WTC11 (cell line): Measurements from ENCODE around the gene DENND4B. TPM values are rescaled to one million over a fixed set of nuclear protein-coding genes. Genes with fewer than 3 reads are reported as not detected.

ENCODE experiments used
- ATAC-seq: fragments of 200-7000 bp; cut with Tn5 transposase; 2 replicates; pipeline ENCODE4 v1.10.0; 2021; ENCODE audit warnings: mild to moderate bottlenecking, moderate library complexity
- CTCF ChIA-PET: fragments of 300-600 bp; sonication (Branson Sonifier 250); formaldehyde crosslinking; loops from one replicate; lab custom pipeline; 2021; ENCODE audit warnings: antibody characterized with exemption; lab: Charles Lee
- POLR2A ChIA-PET: fragments of 350-600 bp; sonication (Branson Sonifier 250); formaldehyde crosslinking; loops from one replicate; lab custom pipeline; 2021; ENCODE audit warnings: antibody characterized with exemption; lab: Charles Lee
- DNase-seq: peaks from one replicate; pipeline ENCODE4 v3.0.0; 2021; ENCODE audit warnings: low spot score
- H3K27ac Mint-ChIP-seq: 2 replicates; pipeline ENCODE4 v1.8.0; 2021; ENCODE audit warnings: mixed read lengths
- H3K27me3 Mint-ChIP-seq: 2 replicates; pipeline ENCODE4 v1.8.0; 2021; ENCODE audit warnings: low read depth, mild to moderate bottlenecking, moderate library complexity, mixed read lengths
- H3K36me3 Mint-ChIP-seq: 2 replicates; pipeline ENCODE4 v1.8.0; 2021; ENCODE audit warnings: mixed read lengths
- H3K4me1 Mint-ChIP-seq: 2 replicates; pipeline ENCODE4 v1.8.0; 2022; ENCODE audit warnings: mixed read lengths
- H3K4me3 Mint-ChIP-seq: 2 replicates; pipeline ENCODE4 v1.8.0; 2021; ENCODE audit warnings: mild to moderate bottlenecking, moderate library complexity, mixed read lengths
- H3K9me3 Mint-ChIP-seq: 2 replicates; pipeline ENCODE4 v1.8.0; 2021; ENCODE audit warnings: mixed read lengths
- E2F5 ChIP-seq: sonication (generic); formaldehyde crosslinking; IDR thresholded peaks from 2 replicates; pipeline ENCODE4 v1.8.1; 2022; ENCODE audit warnings: mild to moderate bottlenecking, moderate library complexity, missing genetic modification reagents
- JUN ChIP-seq: sonication (generic); formaldehyde crosslinking; IDR thresholded peaks from 2 replicates; pipeline ENCODE4 v1.8.0; 2023; ENCODE audit warnings: mild to moderate bottlenecking, missing genetic modification reagents
- MYBL2 ChIP-seq: sonication (generic); formaldehyde crosslinking; IDR thresholded peaks from 2 replicates; pipeline ENCODE4 v1.8.1; 2023; ENCODE audit warnings: mild to moderate bottlenecking, moderate library complexity, missing genetic modification reagents
- NFATC4 ChIP-seq: fragments of 250-450 bp; sonication (Bioruptor Pico); IDR thresholded peaks from 2 replicates; pipeline ENCODE4 v1.9.0; 2021; ENCODE audit warnings: mild to moderate bottlenecking
- OVOL2 ChIP-seq: fragments of 250-450 bp; sonication (Bioruptor Pico); IDR thresholded peaks from 2 replicates; pipeline ENCODE4 v1.9.0; 2021; ENCODE audit warnings: mild to moderate bottlenecking, borderline replicate concordance
- RORB ChIP-seq: fragments of 250-450 bp; sonication (Bioruptor Pico); IDR thresholded peaks from 2 replicates; pipeline ENCODE4 v1.9.0; 2021; ENCODE audit warnings: mild to moderate bottlenecking
- USF1 ChIP-seq: sonication (generic); formaldehyde crosslinking; IDR thresholded peaks from 2 replicates; pipeline ENCODE4 v1.8.0; 2022; ENCODE audit warnings: mild to moderate bottlenecking, missing genetic modification reagents
- ZNF425 ChIP-seq: fragments of 250-450 bp; sonication (Bioruptor Pico); conservative IDR thresholded peaks from 2 replicates; pipeline ENCODE4 v1.9.0; 2021; ENCODE audit warnings: mild to moderate bottlenecking
- ZNF532 ChIP-seq: fragments of 250-450 bp; sonication (Bioruptor Pico); IDR thresholded peaks from 2 replicates; pipeline ENCODE4 v1.9.0; 2021; ENCODE audit warnings: mild to moderate bottlenecking, borderline replicate concordance
- ZNF671 ChIP-seq: fragments of 250-450 bp; sonication (Bioruptor Pico); IDR thresholded peaks from 2 replicates; pipeline ENCODE4 v1.8.0; 2021; ENCODE audit warnings: mild to moderate bottlenecking
- total RNA-seq: library from RNA; stranded (reverse); gene quantifications from 3 replicates; pipeline ENCODE4 v1.2.3, GENCODE V29; 2021
- TF ChIP-seq, protein P1 (sequence below): fragments of 250-450 bp; sonication (Bioruptor Pico); IDR thresholded peaks from 2 replicates; pipeline ENCODE4 v2.1.2; 2022; ENCODE audit warnings: mild to moderate bottlenecking, moderate library complexity
- TF ChIP-seq, protein P2 (sequence below): fragments of 250-450 bp; sonication (Bioruptor Pico); IDR thresholded peaks from 2 replicates; pipeline ENCODE4 v1.9.0; 2021; ENCODE audit warnings: mild to moderate bottlenecking
- TF ChIP-seq, protein P3 (sequence below): sonication (generic); formaldehyde crosslinking; IDR thresholded peaks from 2 replicates; pipeline ENCODE4 v1.8.0; 2022; ENCODE audit warnings: mild to moderate bottlenecking, missing genetic modification reagents

DENND4B gene
- total RNA-seq, 1 experiment from 2014 or later = 93.1 TPM

DNA sequence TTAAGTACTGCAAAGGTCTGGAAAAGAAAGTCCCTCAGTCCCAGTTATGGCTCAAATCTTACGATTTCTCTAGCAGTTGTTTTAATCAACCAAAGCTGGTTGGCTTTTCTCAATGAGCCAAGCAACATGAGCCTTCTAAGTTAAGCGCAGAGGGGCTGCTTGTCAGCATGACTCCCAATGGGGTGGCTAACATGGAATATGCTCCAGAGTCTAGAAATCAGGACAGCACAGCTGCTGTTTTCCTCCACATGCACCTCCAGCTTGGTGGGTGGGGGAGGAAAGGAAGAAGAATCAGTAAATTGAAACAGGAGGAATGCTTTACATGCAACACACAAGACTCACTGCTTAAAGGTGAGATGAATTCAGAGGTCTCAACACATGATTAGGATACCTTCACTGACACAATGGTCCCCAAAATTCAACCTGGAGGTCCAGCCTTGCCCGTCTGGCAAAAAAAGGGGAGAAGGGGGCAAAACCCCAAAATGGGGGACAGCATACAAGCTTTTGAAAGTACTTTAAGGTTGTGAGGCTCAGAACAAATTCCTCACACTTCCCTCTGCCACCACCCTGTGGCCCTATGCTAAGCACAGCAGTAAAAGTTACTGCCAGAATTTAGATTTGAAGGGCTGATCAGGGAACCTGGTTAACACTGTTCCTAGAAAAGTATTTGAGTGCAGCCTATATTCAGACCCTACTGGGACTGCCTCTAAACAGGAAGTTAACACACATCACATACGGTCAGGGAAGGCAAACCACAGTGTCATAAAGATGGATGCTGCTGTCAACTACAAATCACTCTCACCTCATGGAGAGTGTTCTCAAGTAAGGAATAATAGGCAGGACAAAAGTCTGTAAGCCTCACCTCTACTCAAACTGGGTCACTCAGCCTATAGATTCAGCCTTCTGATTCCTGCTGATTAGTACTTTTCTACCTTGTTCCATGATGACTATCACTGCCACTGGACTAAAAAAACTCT, 26.4 kb downstream of the DENND4B start (continued):
- no peak for TF ChIP-seq ZNF425 (CRISPR knock-in tag)
- TF ChIP-seq ZNF671 (CRISPR knock-in tag) = no peak
- TF ChIP-seq MYBL2 (CRISPR knock-in tag) = no peak
- TF ChIP-seq OVOL2 (CRISPR knock-in tag) = no peak

GRCh38 chr1:153916297-153916696, 30.2 kb downstream of the DENND4B start:
- CTCF ChIA-PET = interaction anchor here (0.7 kb wide), 1 partner anchor 108 kb away, joined by 4 read pairs; no protein-coding TSS in a partner anchor
- Mint-ChIP-seq H3K4me3 (no peak overlapping the region), H3K27ac (peak overlapping the region; percentile 55; the same call in 1 of the 2 replicates), H3K27me3 (no peaks in the 10 kb centered on the region), H3K36me3 (peaks cover 7% of the 10 kb centered on the region), H3K9me3 (peaks cover 5% of the 10 kb centered on the region; the same call in 1 of the 2 replicates), H3K4me1 (peaks cover 19% of the 10 kb centered on the region)
- TF ChIP-seq, protein P1, sequence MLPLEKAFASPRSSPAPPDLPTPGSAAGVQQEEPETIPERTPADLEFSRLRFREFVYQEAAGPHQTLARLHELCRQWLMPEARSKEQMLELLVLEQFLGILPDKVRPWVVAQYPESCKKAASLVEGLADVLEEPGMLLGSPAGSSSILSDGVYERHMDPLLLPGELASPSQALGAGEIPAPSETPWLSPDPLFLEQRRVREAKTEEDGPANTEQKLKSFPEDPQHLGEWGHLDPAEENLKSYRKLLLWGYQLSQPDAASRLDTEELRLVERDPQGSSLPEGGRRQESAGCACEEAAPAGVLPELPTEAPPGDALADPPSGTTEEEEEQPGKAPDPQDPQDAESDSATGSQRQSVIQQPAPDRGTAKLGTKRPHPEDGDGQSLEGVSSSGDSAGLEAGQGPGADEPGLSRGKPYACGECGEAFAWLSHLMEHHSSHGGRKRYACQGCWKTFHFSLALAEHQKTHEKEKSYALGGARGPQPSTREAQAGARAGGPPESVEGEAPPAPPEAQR (CRISPR knock-in tag) = no peak
- no peak for TF ChIP-seq MYBL2 (CRISPR knock-in tag)
- TF ChIP-seq ZNF532 (CRISPR knock-in tag) = no peak
- TF ChIP-seq JUN (CRISPR knock-in tag) = no peak
- TF ChIP-seq E2F5 (CRISPR knock-in tag) = no peak
- TF ChIP-seq USF1 (CRISPR knock-in tag) = no peak
- no peak for TF ChIP-seq NFATC4 (CRISPR knock-in tag)
- TF ChIP-seq, protein P2, sequence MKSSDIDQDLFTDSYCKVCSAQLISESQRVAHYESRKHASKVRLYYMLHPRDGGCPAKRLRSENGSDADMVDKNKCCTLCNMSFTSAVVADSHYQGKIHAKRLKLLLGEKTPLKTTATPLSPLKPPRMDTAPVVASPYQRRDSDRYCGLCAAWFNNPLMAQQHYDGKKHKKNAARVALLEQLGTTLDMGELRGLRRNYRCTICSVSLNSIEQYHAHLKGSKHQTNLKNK = no peak
- TF ChIP-seq, protein P3, sequence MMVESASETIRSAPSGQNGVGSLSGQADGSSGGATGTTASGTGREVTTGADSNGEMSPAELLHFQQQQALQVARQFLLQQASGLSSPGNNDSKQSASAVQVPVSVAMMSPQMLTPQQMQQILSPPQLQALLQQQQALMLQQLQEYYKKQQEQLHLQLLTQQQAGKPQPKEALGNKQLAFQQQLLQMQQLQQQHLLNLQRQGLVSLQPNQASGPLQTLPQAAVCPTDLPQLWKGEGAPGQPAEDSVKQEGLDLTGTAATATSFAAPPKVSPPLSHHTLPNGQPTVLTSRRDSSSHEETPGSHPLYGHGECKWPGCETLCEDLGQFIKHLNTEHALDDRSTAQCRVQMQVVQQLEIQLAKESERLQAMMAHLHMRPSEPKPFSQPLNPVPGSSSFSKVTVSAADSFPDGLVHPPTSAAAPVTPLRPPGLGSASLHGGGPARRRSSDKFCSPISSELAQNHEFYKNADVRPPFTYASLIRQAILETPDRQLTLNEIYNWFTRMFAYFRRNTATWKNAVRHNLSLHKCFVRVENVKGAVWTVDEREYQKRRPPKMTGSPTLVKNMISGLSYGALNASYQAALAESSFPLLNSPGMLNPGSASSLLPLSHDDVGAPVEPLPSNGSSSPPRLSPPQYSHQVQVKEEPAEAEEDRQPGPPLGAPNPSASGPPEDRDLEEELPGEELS (CRISPR knock-in tag) = no peak
- TF ChIP-seq RORB (CRISPR knock-in tag) = no peak
- DNase-seq = no peak
- no peak for ATAC-seq
- POLR2A ChIA-PET = interaction anchor here (0.7 kb wide), 1 partner anchor 31 kb away, joined by 4 read pairs; no protein-coding TSS in a partner anchor
